CD14-positive monocyte (primary cell): ENCODE results near the gene TMEM135. TPM values are rescaled to one million over a fixed set of nuclear protein-coding genes. Genes with fewer than 3 reads are reported as not detected.

Source experiments
- DNase-seq, 3 donors: peaks; one replicate each; pipeline ENCODE4 v3.0.0-alpha.2; 2011 to 2022
- H2AFZ ChIP-seq: 2 replicates; pipeline ENCODE4 v1.6.0; 2012; ENCODE audit warnings: mild to moderate bottlenecking, low read depth, low read length, inconsistent platforms; ENCODE audit not compliant: insufficient read depth, poor library complexity, severe bottlenecking
- H3K27ac ChIP-seq, 2 donors: 1 replicate in 1 of 2; 2 replicates in 1 of 2; pipeline ENCODE4 v1.5.1; 2012 to 2013; ENCODE audit warnings: low read length in 2 of 2, control low read depth in 1 of 2, inconsistent platforms in 1 of 2, low read depth in 1 of 2, mild to moderate bottlenecking in 1 of 2
- H3K27me3 ChIP-seq, 2 donors: one replicate each; pipeline versions ENCODE4 v1.6.0 to v1.6.1; 2011 to 2013; ENCODE audit warnings: low read length in 2 of 2; ENCODE audit not compliant: control insufficient read depth in 2 of 2, insufficient read depth in 2 of 2
- H3K36me3 ChIP-seq, 2 donors: replicated peaks in 1 of 2; 1 replicate in 1 of 2; 2 replicates in 1 of 2; pipeline versions ENCODE4 v1.5.1 to v1.6.1; 2012 to 2013; ENCODE audit warnings: low read length in 2 of 2, control low read depth in 1 of 2, inconsistent platforms in 1 of 2, mild to moderate bottlenecking in 1 of 2; ENCODE audit not compliant: insufficient read depth in 2 of 2, control insufficient read depth in 1 of 2
- H3K4me1 ChIP-seq, 2 donors: 1 replicate in 1 of 2; 2 replicates in 1 of 2; pipeline versions ENCODE4 v1.5.1 to v1.6.1; 2012 to 2013; ENCODE audit warnings: low read length in 2 of 2, control low read depth in 1 of 2, inconsistent platforms in 1 of 2, mild to moderate bottlenecking in 1 of 2, moderate library complexity in 1 of 2; ENCODE audit not compliant: insufficient read depth in 2 of 2, control insufficient read depth in 1 of 2
- H3K4me2 ChIP-seq: replicated peaks from 2 replicates; pipeline ENCODE3; 2012; ENCODE audit warnings: low read length, moderate library complexity, mild to moderate bottlenecking; ENCODE audit not compliant: poor library complexity, severe bottlenecking; ENCODE audit errors: extremely low read depth
- H3K4me3 ChIP-seq, 3 experiments: fragments of 200-600 bp in 1 of 3; sonication (generic) in 1 of 3; replicated peaks in 1 of 3; 1 replicate in 2 of 3; 2 replicates in 1 of 3; pipeline ENCODE4 v1.5.1; 2011 to 2013; ENCODE audit warnings: low read length in 3 of 3, mild to moderate bottlenecking in 3 of 3, control low read depth in 2 of 3, low read depth in 2 of 3, inconsistent platforms in 1 of 3, moderate library complexity in 1 of 3
- H3K79me2 ChIP-seq: 2 replicates; pipeline ENCODE4 v1.6.0; 2012; ENCODE audit warnings: mild to moderate bottlenecking, control low read depth, inconsistent platforms, low read length, moderate library complexity; ENCODE audit not compliant: insufficient read depth
- H3K9ac ChIP-seq: 2 replicates; pipeline ENCODE4 v1.6.0; 2017; ENCODE audit warnings: low read length, mild to moderate bottlenecking; ENCODE audit not compliant: insufficient read depth, poor library complexity, severe bottlenecking
- H3K9me3 ChIP-seq, 2 donors: replicated peaks in 1 of 2; 1 replicate in 1 of 2; 2 replicates in 1 of 2; pipeline versions ENCODE4 v1.5.1 to v1.6.1; 2012 to 2013; ENCODE audit warnings: low read length in 2 of 2, control low read depth in 1 of 2; ENCODE audit not compliant: control insufficient read depth in 1 of 2, insufficient read depth in 1 of 2
- H4K20me1 ChIP-seq: 2 replicates; pipeline ENCODE4 v1.6.0; 2012; ENCODE audit warnings: mild to moderate bottlenecking, low read length, control low read depth, moderate library complexity; ENCODE audit not compliant: insufficient read depth
- H3K27ac Mint-ChIP-seq, 7 donors: one replicate each; pipeline ENCODE4 v1.8.0; 2020; ENCODE audit warnings: mild to moderate bottlenecking in 7 of 7, mixed read lengths in 7 of 7, moderate library complexity in 6 of 7, inconsistent platforms in 2 of 7
- H3K27me3 Mint-ChIP-seq, 3 donors: one replicate each; pipeline ENCODE4 v1.8.0; 2021 to 2022; ENCODE audit warnings: low read depth in 3 of 3, mild to moderate bottlenecking in 3 of 3, mixed read lengths in 3 of 3, moderate library complexity in 3 of 3, inconsistent platforms in 1 of 3
- H3K36me3 Mint-ChIP-seq, 2 donors: one replicate each; pipeline ENCODE4 v1.8.0; 2020; ENCODE audit warnings: mixed read lengths in 2 of 2, inconsistent platforms in 1 of 2, mild to moderate bottlenecking in 1 of 2
- H3K4me1 Mint-ChIP-seq: one replicate; pipeline ENCODE4 v1.8.0; 2020; ENCODE audit warnings: mild to moderate bottlenecking, mixed read lengths
- H3K4me3 Mint-ChIP-seq, 2 donors: one replicate each; pipeline ENCODE4 v1.8.0; 2020; ENCODE audit warnings: mild to moderate bottlenecking in 2 of 2, mixed read lengths in 2 of 2, moderate library complexity in 1 of 2
- H3K9me3 Mint-ChIP-seq, 7 donors: one replicate each; pipeline ENCODE4 v1.8.0; 2020 to 2022; ENCODE audit warnings: mixed read lengths in 7 of 7, mild to moderate bottlenecking in 6 of 7, moderate library complexity in 6 of 7, inconsistent platforms in 2 of 7
- CTCF ChIP-seq: fragments of 200-600 bp; IDR thresholded peaks from one replicate; pipeline ENCODE4 v1.8.0; 2022; ENCODE audit warnings: antibody characterized with exemption, mild to moderate bottlenecking
- WGBS: methylation state at CpG from one replicate; pipeline ENCODE4 v1.1.5; 2013; ENCODE audit warnings: missing lambda C conversion rate; ENCODE audit not compliant: insufficient coverage; 5-methylcytosine and 5-hydroxymethylcytosine counted together
- intact Hi-C, 2 donors: fragments of 100-400 bp; cut with micrococcal nuclease; formaldehyde crosslinking; loops; one replicate each; pipeline versions ENCODE4 v1.15.0 to v1.15.1; 2023
- polyA plus RNA-seq, 3 donors: library from polyadenylated mRNA; depleted of rRNA in 1 of 3; unstranded in 2 of 3; stranded (reverse) in 1 of 3; fragments of 300-500 nt in 2 of 3; fragments of >200 nt in 1 of 3; fragmentation: Illumina TruSeq in 2 of 3; gene quantifications; 1 replicate in 2 of 3; 2 replicates in 1 of 3; pipeline ENCODE4 v1.2.3, GENCODE V29; 2012 to 2021

The TMEM135 gene
- polyA plus RNA-seq, 3 donors, result 2.7 to 8.4 (median 5.9) TPM

GRCh38 chr11:87366346-87366745 lies 328.6 kb downstream of the TMEM135 start:
- Mint-ChIP-seq H3K27me3 (peaks cover 0 to 4% (median 2%) of the 10 kb centered on the region in 3 donors), H3K36me3 (no peaks in the 10 kb centered on the region), H3K27ac (no peak overlapping the region), H3K4me1 (no peaks in the 10 kb centered on the region), H3K9me3 (no peaks in the 10 kb centered on the region), H3K4me3 (no peak overlapping the region)
- Histone ChIP-seq H3K4me1 (no peaks in the 10 kb centered on the region), H3K4me3 (no peak overlapping the region), H3K4me2 (no peak overlapping the region), H4K20me1 (no peaks in the 10 kb centered on the region), H3K79me2 (no peaks in the 10 kb centered on the region), H3K9me3 (no peaks in the 10 kb centered on the region), H3K27ac (no peak overlapping the region), H2AFZ (no peak overlapping the region), H3K36me3 (no peaks in the 10 kb centered on the region), H3K9ac (no peak overlapping the region), H3K27me3 (no peaks in the 10 kb centered on the region)
- no peak for DNase-seq
- TF ChIP-seq CTCF, result no peak
- intact Hi-C loops, result no loop called here

GRCh38 chr11:87366763-87367405 lies 329.1 kb downstream of the TMEM135 start:
- no peak overlapping the region for H3K4me3 Mint-ChIP-seq
- Histone ChIP-seq H3K79me2 (no peaks in the 10 kb centered on the region), H3K36me3 (no peaks in the 10 kb centered on the region), H3K4me3 (no peak overlapping the region), H3K4me2 (no peak overlapping the region), H3K9ac (no peak overlapping the region), H3K27me3 (no peaks in the 10 kb centered on the region), H4K20me1 (no peaks in the 10 kb centered on the region), H3K27ac (no peak overlapping the region), H2AFZ (no peak overlapping the region), H3K4me1 (no peaks in the 10 kb centered on the region), H3K9me3 (no peaks in the 10 kb centered on the region)
- H3K27ac Mint-ChIP-seq, result no peak overlapping the region
- H3K36me3 Mint-ChIP-seq, result no peaks in the 10 kb centered on the region
- H3K4me1 Mint-ChIP-seq, result no peaks in the 10 kb centered on the region
- intact Hi-C loops, result no loop called here
- peaks cover 0 to 4% (median 2%) of the 10 kb centered on the region in 3 donors for H3K27me3 Mint-ChIP-seq
- DNase-seq, result no peak
- no peaks in the 10 kb centered on the region for H3K9me3 Mint-ChIP-seq
- 75% methylated on average over 1 of the region's 2 CpGs for WGBS
- TF ChIP-seq CTCF, result no peak
